GM12891 (cell line): ENCODE data around the gene PI4K2A.

Experiments
- PAX5 ChIP-seq: IDR thresholded peaks from 2 replicates; pipeline ENCODE4 v1.6.1; 2011; ENCODE audit warnings: low read length, moderate library complexity, mild to moderate bottlenecking; ENCODE audit not compliant: insufficient read depth, severe bottlenecking
- POLR2A ChIP-seq: IDR thresholded peaks from 2 replicates; pipeline ENCODE4 v1.6.1; 2011; ENCODE audit warnings: low read depth, low read length, control low read depth
- POLR2AphosphoS5 ChIP-seq: IDR thresholded peaks from 2 replicates; pipeline ENCODE4 v1.6.1; 2011; ENCODE audit warnings: low read depth, low read length, control low read depth

DNA sequence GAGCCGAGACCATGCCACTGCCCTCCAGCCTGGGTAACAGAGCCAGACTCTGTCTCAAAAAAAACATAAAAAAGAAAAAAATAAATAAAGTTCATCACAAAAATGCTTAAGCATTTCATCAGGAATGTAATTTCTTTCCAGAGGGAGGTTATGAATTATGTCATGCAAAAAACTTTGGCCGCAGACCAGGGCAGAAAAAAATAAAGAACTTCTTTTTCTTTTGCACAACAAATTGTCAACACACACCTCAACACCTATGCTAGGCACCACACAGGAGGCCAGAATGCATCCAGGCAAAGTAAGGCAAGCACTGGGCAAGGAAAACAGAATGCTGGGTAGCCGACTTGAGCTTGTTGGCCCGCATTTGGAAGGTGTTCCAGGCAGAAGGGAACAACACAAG lies 47.0 kb upstream of the PI4K2A start:
- TF ChIP-seq POLR2A (no peak), PAX5 (no peak), POLR2AphosphoS5 (no peak)
